Left colon (tissue), 2 donors: ENCODE measurements around the gene MAPK11. TPM values are rescaled to one million over a fixed set of nuclear protein-coding genes. Genes with fewer than 3 reads are reported as not detected.

Experiments
- ATAC-seq: fragments of 200-7000 bp; cut with Tn5 transposase; one replicate; pipeline ENCODE4 v1.9.1; 2020; ENCODE audit warnings: mild to moderate bottlenecking, moderate library complexity
- DNase-seq, 2 donors: peaks; one replicate each; pipeline ENCODE4 v3.0.0-alpha.2; 2020
- intact Hi-C, 2 donors: fragments of 100-400 bp; cut with DNase I in 1 of 2; cut with micrococcal nuclease in 1 of 2; formaldehyde crosslinking; loops; one replicate each; pipeline versions ENCODE4 v1.11.2 to v1.14.0; 2022; cut with DNase I, micrococcal nuclease
- total RNA-seq, 2 donors: library from RNA; stranded (reverse); fragmentation: NEBNext Ultra II Directional; extraction: Animal tissue kit (Norgen Biotek cat#: 25700); gene quantifications; one replicate each; pipeline ENCODE4 v1.2.1, GENCODE V29; 2021
- donor health status: DM: no; HTN: no; CAD: no.
- donor health status: DM: yes; HTN: yes; CAD: no.

The MAPK11 gene
- total RNA-seq, 2 donors from 2014 or later, result 1.2 to 1.9 TPM

DNA sequence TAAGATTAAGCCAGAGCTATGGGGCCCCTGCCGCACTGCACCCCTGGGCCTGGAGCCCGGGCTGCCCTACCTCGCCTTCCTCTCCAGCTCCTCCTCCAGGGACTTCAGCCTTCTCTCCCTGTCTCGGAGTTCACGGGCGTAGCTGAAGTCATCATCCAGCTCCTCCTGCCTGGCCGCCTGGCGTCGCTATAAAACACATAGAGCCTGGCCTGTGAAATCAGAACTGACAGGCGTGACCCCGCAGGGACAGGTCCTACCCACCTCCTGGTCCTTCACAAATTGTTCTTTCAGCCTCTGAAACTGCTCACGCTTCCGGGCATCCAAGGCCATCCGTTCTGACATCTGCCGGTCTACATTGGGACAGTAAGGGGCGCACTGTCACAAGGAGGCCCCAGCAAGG lies 46.1 kb downstream of the MAPK11 start:
- ATAC-seq (no peak), DNase-seq (no peak)
- intact Hi-C loops, result no loop called here

DNA sequence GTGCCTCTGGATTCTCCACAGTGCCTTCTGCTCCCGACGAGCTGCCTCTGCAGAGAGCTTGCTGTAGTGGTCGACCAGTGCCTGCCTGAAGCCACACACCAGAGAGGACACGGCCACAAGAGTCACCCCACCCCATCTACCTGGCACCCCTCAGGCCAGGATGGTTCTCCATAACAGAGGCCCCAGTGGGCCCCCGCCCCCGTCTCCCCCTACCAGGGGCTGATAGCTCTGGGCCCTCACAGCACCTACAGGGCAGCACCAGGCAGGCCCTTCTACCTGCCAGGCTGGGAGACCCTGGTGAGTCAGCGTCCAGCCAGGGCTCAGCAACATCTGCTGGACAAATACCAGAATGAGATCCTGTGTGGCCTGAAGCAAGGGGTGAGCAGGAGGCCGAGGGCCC lies 47.7 kb downstream of the MAPK11 start:
- intact Hi-C loops, result no loop called here
- ATAC-seq, result no peak
- DNase-seq, result no peak

DNA sequence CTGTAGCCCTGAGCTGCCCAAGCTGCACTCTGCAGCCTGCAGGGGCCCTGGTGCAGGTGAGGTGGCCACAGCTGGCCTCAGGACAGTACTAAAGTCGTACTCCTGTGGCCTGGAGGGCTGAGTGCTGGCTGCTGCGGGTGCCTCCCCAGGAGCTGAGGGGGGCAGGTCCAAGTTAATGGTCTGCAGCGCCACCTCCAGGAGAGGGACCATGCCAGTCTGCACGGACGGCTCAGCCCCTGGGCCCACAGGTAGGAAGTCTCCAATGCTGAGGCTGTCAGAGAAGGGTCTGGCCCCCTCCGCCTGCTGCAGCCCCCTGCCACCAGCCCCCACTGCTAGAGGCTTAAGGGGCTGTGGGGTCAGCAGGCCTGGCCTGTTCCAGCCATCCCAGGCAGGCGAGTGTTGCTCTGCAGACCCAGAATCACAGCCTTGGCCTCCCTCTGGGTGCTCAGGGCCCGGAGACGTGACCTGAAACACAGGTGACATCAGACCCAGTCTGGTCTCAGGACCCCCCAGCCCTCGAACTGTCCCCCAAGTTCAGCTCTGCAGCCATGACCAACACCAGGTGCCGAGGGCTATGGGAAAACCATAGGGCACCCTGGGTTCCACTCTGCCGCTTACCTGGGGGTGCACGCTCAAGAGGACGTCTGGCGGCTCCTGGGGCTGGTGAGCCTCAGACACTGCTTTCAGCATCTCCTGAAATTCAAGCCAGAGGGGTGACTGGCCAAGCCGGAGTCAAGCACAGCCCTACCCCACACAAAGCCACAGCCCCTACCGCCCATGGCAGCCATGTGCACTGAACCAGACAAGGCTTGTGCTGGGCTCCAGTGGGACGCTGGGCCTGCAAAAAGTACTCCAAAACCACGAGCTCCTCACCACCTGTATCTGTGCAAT lies 48.5 kb downstream of the MAPK11 start:
- DNase-seq (no peak), ATAC-seq (no peak)
- intact Hi-C loops, result no loop called here

DNA sequence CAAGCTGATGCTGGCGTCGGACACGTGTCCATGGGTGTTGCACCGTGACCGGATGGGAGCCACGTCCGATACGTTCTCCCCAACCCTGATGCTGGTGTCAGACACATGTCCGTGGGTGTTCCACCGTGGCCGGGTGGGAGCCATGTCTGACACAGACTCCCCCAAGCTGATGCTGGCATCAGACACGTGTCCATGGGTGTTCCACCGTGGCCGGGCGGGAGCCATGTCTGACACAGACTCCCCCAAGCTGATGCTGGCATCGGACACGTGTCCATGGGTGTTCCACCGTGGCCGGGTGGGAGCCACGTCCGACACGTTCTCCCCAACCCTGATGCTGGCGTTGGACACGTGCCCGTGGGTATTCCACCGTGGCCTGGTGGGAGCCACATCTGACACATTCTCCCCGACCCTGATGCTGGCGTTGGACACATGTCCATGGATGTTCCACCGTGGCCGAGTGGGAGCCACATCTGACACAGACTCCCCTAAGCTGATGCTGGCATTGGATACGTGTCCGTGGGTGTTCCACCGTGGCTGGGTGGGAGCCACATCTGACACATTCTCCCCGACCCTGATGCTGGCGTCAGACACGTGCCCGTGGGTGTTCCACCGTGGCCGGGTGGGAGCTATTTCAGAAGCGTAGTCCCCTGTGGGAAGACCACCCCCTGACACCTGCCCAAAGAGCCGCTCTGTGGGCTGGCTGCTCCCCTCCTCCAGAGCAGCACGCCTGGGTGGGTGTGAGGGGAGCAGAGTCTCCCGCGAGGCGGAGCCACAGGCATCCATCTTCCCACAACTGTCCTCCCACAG lies 49.4 kb downstream of the MAPK11 start:
- intact Hi-C loops, result no loop called here
- no peak for ATAC-seq
- DNase-seq, result no peak

DNA sequence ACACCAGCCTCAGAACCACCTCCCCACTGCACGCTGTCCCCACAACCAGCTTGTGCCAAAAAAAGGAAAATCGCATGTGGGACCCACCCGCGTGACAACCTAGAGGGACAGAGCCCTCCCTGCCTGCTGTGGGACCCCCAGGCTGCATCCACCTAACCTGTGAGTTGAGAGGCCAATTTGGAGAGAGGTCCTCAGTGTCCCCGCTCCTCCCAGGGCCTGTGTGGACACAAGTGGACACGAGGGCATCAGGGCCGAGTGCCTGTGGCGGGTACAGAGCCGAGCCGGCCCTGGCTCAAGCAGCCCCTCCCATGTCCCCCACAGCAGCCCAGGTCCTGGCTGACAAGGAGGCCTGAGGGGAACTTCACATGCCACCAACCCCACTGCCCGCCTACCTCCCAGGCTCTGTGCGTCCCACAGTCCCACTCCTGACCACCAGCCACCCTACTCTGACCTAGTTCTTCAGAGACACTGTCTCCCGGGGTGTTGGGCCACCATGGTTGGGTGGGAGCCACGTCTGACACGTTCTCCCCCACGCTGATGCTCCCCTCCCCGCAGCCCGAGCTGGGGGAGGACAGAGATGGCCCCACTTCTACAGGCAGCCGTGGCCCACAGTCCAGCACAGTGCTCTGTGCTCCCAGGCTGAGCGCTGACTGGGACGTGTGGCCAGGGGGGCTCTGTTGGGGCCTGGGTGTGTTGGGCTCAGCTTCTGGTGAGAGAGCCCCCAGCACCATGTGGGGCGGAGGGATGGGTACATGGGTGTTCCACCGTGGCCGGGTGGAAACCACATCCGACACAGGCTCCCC lies 50.2 kb downstream of the MAPK11 start:
- no peak for DNase-seq
- intact Hi-C loops, result no loop called here
- ATAC-seq, result no peak

DNA sequence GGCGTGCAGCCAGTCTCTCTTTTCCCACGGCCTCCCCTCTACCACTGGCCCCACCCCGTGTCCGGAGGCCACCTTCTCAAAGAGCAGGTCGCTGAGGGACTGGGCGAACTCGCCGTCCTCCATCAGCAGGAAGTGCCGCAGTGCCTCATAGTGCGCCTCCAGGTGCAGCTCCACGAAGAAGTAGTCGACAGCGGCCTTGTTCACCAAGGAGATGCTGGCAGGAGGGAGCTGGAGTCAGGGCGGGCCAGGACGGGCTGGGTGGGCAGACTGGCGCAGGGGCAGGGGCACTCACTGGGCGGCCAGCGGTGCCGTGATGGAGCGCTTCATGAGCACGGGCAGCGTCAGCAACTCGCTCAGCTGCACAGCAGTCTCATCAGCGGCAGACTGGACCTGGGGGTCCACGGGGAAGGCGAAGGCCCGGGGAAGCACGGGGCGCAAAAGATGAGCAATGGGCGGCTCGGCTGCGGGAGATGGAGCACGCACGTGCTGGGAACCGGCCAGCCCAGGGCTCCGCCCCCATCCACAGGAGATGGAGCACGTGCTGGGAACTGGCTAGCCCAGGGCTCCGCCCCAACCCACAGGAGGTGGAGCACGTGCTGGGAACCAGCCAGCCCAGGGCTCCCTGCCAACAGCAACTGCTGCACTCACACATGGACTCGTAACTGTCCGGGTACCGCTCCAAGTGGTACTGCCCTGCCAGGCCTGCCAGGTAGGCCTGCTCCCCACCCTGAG lies 51.0 kb downstream of the MAPK11 start:
- ATAC-seq (peak; percentile 92), DNase-seq (peak; percentile 88 to 89)
- intact Hi-C loops, result no loop called here

DNA sequence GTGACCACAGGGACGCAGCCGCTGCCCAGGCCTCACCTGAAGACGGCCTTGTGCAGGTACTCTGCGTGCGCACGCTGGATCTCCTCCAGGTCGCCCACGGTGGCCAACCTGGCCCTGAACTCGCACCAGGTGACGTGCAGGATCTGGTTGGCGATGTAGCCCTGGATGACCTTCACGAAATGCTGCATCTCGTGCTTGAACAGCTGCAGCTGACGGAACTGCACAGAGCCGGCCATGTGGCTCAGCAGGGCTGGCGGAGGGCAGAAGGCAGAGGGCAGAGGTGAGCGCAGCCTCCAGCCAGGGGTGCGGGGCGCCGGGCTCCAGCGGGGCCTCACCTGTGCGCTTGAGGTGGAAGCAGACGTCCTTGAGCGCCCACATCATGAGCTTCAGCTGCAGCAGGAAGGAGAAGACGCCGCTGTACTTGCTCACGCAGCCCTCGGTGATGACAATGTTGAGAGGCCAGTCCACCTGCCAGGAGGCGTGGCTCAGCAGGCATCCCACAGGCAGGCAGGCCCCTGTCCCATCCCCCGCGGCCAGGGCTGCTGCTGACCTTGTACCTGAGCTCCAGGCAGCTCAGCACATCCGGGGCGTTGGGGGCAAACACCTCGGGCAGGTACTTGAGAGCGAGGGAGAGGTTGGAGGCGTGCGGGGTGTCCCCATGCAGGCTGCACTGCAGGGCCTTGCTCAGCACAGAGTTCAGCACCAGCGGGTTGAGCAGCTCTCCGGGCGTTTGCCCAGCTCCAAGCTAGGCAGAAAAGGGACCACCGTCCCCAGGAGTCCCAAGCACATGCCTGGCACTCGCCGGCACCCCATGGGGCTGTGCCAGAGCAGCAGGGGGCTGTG lies 51.8 kb downstream of the MAPK11 start:
- DNase-seq, result no peak
- peak; percentile 8 for ATAC-seq
- intact Hi-C loops, result no loop called here

DNA sequence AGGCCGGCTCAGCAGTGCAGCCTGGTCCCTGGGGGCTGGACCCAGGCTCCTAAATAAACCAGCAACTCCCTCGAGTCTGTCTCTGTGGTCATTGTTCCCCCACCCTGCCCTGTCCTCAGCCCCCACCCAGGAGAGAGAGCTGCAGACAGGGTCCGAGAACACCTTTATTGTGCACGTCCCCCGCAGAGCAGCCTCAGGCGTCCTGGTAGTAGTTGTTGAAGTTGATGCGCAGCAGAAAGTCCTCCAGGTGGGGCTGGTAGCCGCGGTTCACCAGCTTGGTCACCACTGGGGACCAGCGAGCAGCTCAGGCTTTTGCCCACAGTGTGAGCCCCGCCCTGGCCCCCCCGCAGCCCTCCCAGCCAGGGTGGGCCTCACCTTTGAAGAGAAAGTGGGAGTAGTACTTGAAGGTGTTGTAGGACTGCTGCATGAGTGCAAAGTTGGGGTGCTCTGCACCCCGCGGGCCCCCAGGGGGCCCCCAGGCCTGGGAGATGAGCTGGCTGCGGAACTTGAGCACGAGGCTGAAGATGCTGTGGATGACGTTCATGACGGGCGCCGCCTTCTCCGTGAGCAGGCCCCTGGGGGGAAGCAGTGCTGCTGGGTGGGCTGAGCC lies 52.5 kb downstream of the MAPK11 start:
- ATAC-seq (no peak), DNase-seq (no peak)
- intact Hi-C loops, result no loop called here

DNA sequence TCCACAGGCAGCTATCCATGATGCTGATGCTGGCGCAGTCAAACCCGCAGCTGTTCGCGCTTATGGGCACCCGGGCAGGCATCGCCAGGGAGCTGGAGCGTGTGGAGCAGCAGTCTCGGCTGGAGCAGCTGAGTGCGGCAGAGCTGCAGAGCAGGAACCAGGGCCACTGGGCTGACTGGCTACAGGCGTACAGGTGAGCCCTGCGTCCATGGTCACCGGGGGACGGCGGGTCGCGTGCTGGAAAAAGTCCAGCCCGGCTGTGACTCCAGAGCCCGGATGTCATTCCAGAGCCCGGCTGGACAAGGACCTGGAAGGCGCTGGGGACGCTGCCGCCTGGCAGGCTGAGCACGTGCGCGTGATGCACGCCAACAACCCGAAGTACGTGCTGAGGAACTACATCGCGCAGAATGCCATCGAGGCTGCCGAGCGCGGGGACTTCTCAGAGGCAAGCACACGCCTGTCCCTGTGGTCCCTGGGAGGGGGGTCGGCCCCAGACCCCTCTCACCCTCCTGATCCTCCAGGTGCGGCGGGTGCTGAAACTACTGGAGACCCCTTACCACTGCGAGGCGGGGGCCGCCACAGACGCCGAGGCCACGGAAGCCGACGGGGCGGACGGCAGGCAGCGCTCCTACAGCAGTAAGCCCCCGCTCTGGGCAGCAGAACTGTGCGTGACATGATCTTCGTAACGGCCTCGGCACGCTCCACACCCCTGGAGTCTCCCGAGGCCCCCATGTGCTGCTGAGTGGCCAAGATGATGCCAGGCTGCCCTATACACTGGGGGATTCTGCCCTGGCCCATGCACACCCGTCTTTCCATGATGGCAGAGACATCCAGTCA lies 53.3 kb downstream of the MAPK11 start:
- intact Hi-C loops, result no loop called here
- DNase-seq, result no peak
- ATAC-seq, result no peak

DNA sequence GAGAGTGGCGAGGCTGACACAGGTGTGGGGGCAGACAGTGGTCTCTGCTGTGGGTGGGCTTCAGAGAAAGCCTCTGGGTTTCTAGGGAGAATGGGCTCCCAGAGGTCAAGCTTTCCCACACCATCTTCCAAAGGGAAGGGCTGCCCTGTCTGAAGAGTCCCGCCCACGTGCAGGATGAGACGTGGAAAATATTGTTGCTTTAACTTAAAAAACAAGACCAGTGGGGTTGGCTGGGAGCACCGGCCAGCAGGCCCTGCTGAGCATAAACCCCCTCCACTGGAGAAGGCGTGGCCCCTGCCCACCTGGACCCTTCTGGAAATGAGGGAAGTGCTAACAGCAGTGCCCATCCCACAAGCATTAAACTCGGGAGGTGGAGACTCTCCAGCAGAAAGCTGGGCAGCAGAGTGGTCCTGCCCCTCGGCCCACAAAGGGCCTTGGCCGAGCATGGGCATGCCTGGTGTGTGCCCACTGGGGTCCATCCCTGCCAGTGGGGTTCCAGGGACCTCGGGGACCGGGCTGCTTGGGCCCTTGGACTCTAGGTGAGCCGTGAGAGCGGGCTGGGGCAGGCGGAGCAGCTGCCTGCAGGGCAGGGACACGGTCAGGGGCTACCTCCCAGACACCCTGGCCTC lies 54.0 kb downstream of the MAPK11 start:
- no peak for ATAC-seq
- no peak for DNase-seq
- intact Hi-C loops, result no loop called here

DNA sequence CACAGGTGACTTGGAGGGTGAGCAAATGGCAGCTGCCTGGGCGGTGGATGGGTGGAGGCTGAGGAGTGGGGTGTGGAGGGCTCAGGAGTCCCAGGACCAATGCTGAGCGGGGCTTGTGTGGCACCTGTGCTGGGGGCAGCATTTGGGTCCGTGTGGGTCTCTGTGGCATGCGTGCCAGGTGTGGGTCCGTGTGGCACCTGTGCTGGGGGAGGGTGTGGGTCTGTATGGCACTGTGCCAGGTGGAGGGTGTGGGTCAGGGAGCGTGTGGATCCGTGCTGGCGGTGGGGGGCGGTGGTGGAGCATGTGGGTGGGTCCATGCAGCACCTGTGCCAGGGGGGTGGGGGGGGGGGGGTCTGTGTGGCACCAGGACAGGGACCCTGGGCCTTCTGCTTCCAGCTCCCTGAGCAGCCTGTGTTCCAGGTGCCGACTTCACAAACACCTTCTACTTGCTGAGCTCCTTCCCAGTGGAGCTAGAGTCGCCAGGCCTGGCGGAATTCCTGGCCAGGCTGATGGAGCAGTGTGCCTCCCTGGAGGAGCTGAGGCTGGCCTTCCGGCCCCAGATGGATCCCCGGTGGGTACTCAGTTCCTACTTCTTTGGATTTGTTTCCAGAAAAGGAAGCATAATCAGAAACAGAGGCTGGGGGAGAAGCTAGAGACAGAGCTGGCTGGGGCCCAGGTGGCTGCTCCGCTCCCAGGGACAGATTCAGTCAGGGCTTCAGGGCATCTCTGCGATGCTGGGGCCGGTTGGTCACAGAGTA lies 54.7 kb downstream of the MAPK11 start:
- DNase-seq, result no peak
- intact Hi-C loops, result no loop called here
- no peak for ATAC-seq

Other genes starting within 250 kb of the MAPK11 start
- gene TTLL8, start 212.1 kb downstream of the MAPK11 start, total RNA-seq, result not detected
- under 1 TPM in 1 of 2 donors, not detected in 1; 0.14 TPM for gene MLC1, start 185.0 kb downstream of the MAPK11 start, total RNA-seq
- gene MOV10L1, start 180.4 kb downstream of the MAPK11 start, total RNA-seq, result under 1 TPM in 1 of 2 donors, not detected in 1; 0.70 TPM
- gene PANX2, start 99.6 kb downstream of the MAPK11 start, total RNA-seq, result under 1 TPM; 0.09 to 0.14 TPM
- gene TRABD, start 84.5 kb downstream of the MAPK11 start, total RNA-seq, result 10 to 100 TPM; 46.4 to 63.5 TPM
- gene SELENOO, start 69.4 kb downstream of the MAPK11 start, total RNA-seq, result 10 to 100 TPM; 21.9 to 29.6 TPM
- gene TUBGCP6, start 25.4 kb downstream of the MAPK11 start, total RNA-seq, result 10 to 100 TPM; 26.3 to 31.6 TPM
- 10 to 100 TPM; 48.3 to 49.2 TPM for gene HDAC10, start 19.1 kb downstream of the MAPK11 start, total RNA-seq
- 1 to 10 TPM; 3.0 to 3.1 TPM for gene MAPK12, start 8.7 kb downstream of the MAPK11 start, total RNA-seq
- gene PLXNB2, start 37.3 kb upstream of the MAPK11 start, total RNA-seq, result 100 to 1,000 TPM; 290 TPM
- gene DENND6B, start 56.6 kb upstream of the MAPK11 start, total RNA-seq, result 1 to 10 TPM; 3.7 to 4.7 TPM
- 10 to 100 TPM; 44.6 to 61.0 TPM for gene PPP6R2, start 72.9 kb upstream of the MAPK11 start, total RNA-seq
- gene SBF1, start 204.7 kb upstream of the MAPK11 start, total RNA-seq, result 10 to 100 TPM; 69.2 to 80.1 TPM
- gene ADM2, start 211.2 kb upstream of the MAPK11 start, total RNA-seq, result 1 to 10 TPM; 5.4 to 8.9 TPM
- gene MIOX, start 216.5 kb upstream of the MAPK11 start, total RNA-seq, result not detected
- gene LMF2, start 237.3 kb upstream of the MAPK11 start, total RNA-seq, result 10 to 100 TPM; 58.7 to 59.3 TPM
- 10 to 100 TPM; 26.6 to 27.1 TPM for gene NCAPH2, start 237.8 kb upstream of the MAPK11 start, total RNA-seq